ENCODE data around the gene PEX11B. TPM values are rescaled to one million over a fixed set of nuclear protein-coding genes. Genes with fewer than 3 reads are reported as not detected.
"Not testable (repeated sequence)": the region's sequence is repeated elsewhere in the genome, so short reads cannot be mapped to it uniquely, and the experiment has no call there.

Gene PEX11B
- total RNA-seq, 3 donors from 2014 or later (not counting 1 experiment from before 2014, with no cell fraction given), result 20.6 to 26.0 (median 24.9) TPM

GRCh38 chr1:145926686-145927062 is 8.2 kb upstream of the PEX11B start:
- intact Hi-C loops (cut with micrococcal nuclease), result loop anchor here (2.0 to 5.0 kb wide), 4 partner anchors 38 to 86 kb away; partner anchors contain the start of genes ANKRD34A, POLR3GL and TXNIP
- WGBS (ENCODE audit: insufficient coverage), result 13% methylated on average over 19 of the region's 19 CpGs
- H3K9me3 ChIP-seq (ENCODE audit: control insufficient read depth, insufficient read depth, low read length), result no peaks in the 10 kb centered on the region
- Mint-ChIP-seq H3K4me3 (no peak overlapping the region), H3K9me3 (no peaks in the 10 kb centered on the region), H3K27me3 (ENCODE audit: low read depth in 2 of 2) (no peaks in the 10 kb centered on the region), H3K4me1 (peaks cover 9 to 15% of the 10 kb centered on the region in 2 donors), H3K36me3 (peaks cover 6% of the 10 kb centered on the region), H3K27ac (no peak overlapping the region)
- H3K27me3 ChIP-seq (ENCODE audit: control insufficient read depth, insufficient read depth, low read length), result no peaks in the 10 kb centered on the region
- DNase-seq, result peak in 1 of 2 donors; percentile 23
- H3K4me1 ChIP-seq (ENCODE audit: control insufficient read depth, insufficient read depth, low read length), result peaks cover 19% of the 10 kb centered on the region
- peak overlapping the region; percentile 64 for H3K4me3 ChIP-seq (ENCODE audit: low read length)
- H3K36me3 ChIP-seq (ENCODE audit: control insufficient read depth, insufficient read depth, low read length), result peaks cover 20% of the 10 kb centered on the region
- ATAC-seq, result peak in 2 of 3 donors; percentile 3 to 8
- TF ChIP-seq CTCF (IDR thresholded peaks at IDR 0.05), result no peak
- peak overlapping the region; percentile 100 for H3K27ac ChIP-seq (ENCODE audit: low read length)

GRCh38 chr1:145922266-145922665 is 3.7 kb upstream of the PEX11B start:
- H3K27me3 ChIP-seq (ENCODE audit: control insufficient read depth, insufficient read depth, low read length), result no peaks in the 10 kb centered on the region
- ATAC-seq (no peak), DNase-seq (no peak)
- Mint-ChIP-seq H3K36me3 (peaks cover 6% of the 10 kb centered on the region), H3K4me1 (peaks cover 12 to 26% of the 10 kb centered on the region in 2 donors), H3K27me3 (ENCODE audit: low read depth in 2 of 2) (no peaks in the 10 kb centered on the region), H3K4me3 (no peak overlapping the region), H3K27ac (no peak overlapping the region), H3K9me3 (no peaks in the 10 kb centered on the region)
- TF ChIP-seq CTCF (IDR thresholded peaks at IDR 0.05), result no peak
- 81% methylated on average over 2 of the region's 2 CpGs for WGBS (ENCODE audit: insufficient coverage)
- H3K27ac ChIP-seq (ENCODE audit: low read length), result no peak overlapping the region
- H3K36me3 ChIP-seq (ENCODE audit: control insufficient read depth, insufficient read depth, low read length), result peaks cover 20% of the 10 kb centered on the region
- H3K4me3 ChIP-seq (ENCODE audit: low read length), result no peak overlapping the region
- intact Hi-C loops (cut with micrococcal nuclease), result no loop called here
- H3K9me3 ChIP-seq (ENCODE audit: control insufficient read depth, insufficient read depth, low read length), result no peaks in the 10 kb centered on the region
- H3K4me1 ChIP-seq (ENCODE audit: control insufficient read depth, insufficient read depth, low read length), result peaks cover 32% of the 10 kb centered on the region

- H3K9me3 ChIP-seq (ENCODE audit: control insufficient read depth, insufficient read depth, low read length); ATAC-seq; DNase-seq; H3K27me3 ChIP-seq (ENCODE audit: control insufficient read depth, insufficient read depth, low read length); H3K27ac ChIP-seq (ENCODE audit: low read length); H3K9me3 Mint-ChIP-seq; H3K27me3 Mint-ChIP-seq (ENCODE audit: low read depth in 2 of 2); H3K4me3 ChIP-seq (ENCODE audit: low read length); intact Hi-C loops (cut with micrococcal nuclease): not testable (repeated sequence)
- WGBS (ENCODE audit: insufficient coverage), result 100% methylated on average over 1 of the region's 4 CpGs
- peaks cover 25 to 37% of the 10 kb centered on the region in 2 donors for H3K4me1 Mint-ChIP-seq
- peak overlapping the region; percentile 95 for H3K4me3 Mint-ChIP-seq
- Histone ChIP-seq H3K36me3 (ENCODE audit: control insufficient read depth, insufficient read depth, low read length) (peaks cover 23% of the 10 kb centered on the region), H3K4me1 (ENCODE audit: control insufficient read depth, insufficient read depth, low read length) (peaks cover 22% of the 10 kb centered on the region)
- H3K36me3 Mint-ChIP-seq, result peaks cover 11% of the 10 kb centered on the region
- peak overlapping the region; percentile 36 to 92 for H3K27ac Mint-ChIP-seq
Measured at GRCh38 chr1:145920297-145920696, 1.8 kb upstream of the PEX11B start.

GRCh38 chr1:145918992-145919939 is 749 bp upstream of the PEX11B start:
- peak overlapping the region; percentile 82 for H3K27ac ChIP-seq (ENCODE audit: low read length)
- H3K36me3 ChIP-seq (ENCODE audit: control insufficient read depth, insufficient read depth, low read length), result peaks cover 29% of the 10 kb centered on the region
- DNase-seq, result peak; percentile 24 to 36
- WGBS (ENCODE audit: insufficient coverage), result 4% methylated on average over 32 of the region's 33 CpGs
- peaks cover 25 to 37% of the 10 kb centered on the region in 2 donors for H3K4me1 Mint-ChIP-seq
- ATAC-seq, result peak; percentile 3 to 14 (median 10)
- TF ChIP-seq CTCF (IDR thresholded peaks at IDR 0.05), result no peak
- no peaks in the 10 kb centered on the region for H3K9me3 Mint-ChIP-seq
- peaks cover 22% of the 10 kb centered on the region for H3K4me1 ChIP-seq (ENCODE audit: control insufficient read depth, insufficient read depth, low read length)
- peak overlapping the region; percentile 91 to 92 for H3K27ac Mint-ChIP-seq
- H3K27me3 ChIP-seq (ENCODE audit: control insufficient read depth, insufficient read depth, low read length), result no peaks in the 10 kb centered on the region
- peaks cover 11% of the 10 kb centered on the region for H3K36me3 Mint-ChIP-seq
- no peaks in the 10 kb centered on the region for H3K27me3 Mint-ChIP-seq (ENCODE audit: low read depth in 2 of 2)
- intact Hi-C loops (cut with micrococcal nuclease), result loop anchor here (1.0 to 2.0 kb wide), 4 partner anchors 34 to 120 kb away; partner anchors contain the start of genes ANKRD34A, ANKRD35, PIAS3 and POLR3GL
- H3K4me3 Mint-ChIP-seq, result peak overlapping the region; percentile 95
- no peaks in the 10 kb centered on the region for H3K9me3 ChIP-seq (ENCODE audit: control insufficient read depth, insufficient read depth, low read length)
- H3K4me3 ChIP-seq (ENCODE audit: low read length), result peak overlapping the region; percentile 65

Measured in natural killer cell (primary cell).